ENCODE measurements around the gene TSPAN17. TPM values are rescaled to one million over a fixed set of nuclear protein-coding genes. Genes with fewer than 3 reads are reported as not detected.
A peak's percentile ranks its signal among the peaks of the same experiment; 100 is the strongest.

TSPAN17 gene
- total RNA-seq, 1 experiment from 2014 or later = 50.1 TPM

- H3K9me3 ChIP-seq (ENCODE audit: control insufficient read depth in 1 of 2, insufficient read depth in 1 of 2, low read depth in 1 of 2, low read length in 2 of 2) = no peaks in the 10 kb centered on the region
- ATAC-seq (no peak), DNase-seq (ENCODE audit: low read depth, low spot score) (no peak)
- H3K27ac ChIP-seq (ENCODE audit: low read depth, low read length) = no peak overlapping the region
- TF ChIP-seq CTCF (IDR thresholded peaks at IDR 0.05 in 2 of 3, conservative IDR thresholded peaks at IDR 0.05 in 1 of 3; ENCODE audit: borderline replicate concordance in 1 of 3, insufficient read depth in 1 of 3, low read depth in 2 of 3, low read length in 2 of 3) (0 out of 6 replicates have a peak, but pooled peaks of 1 of the 3 experiments have one; percentile 18), FOSL1 (IDR thresholded peaks at IDR 0.05; ENCODE audit: low read depth) (no peak)
- RAD21 ChIA-PET (ENCODE audit: low non-redundant PET in 1 of 2, low total read pairs in 2 of 2, uncharacterized antibody in 2 of 2, unreplicated experiment in 2 of 2) = no interaction called here
- no peak overlapping the region for H3K4me3 ChIP-seq (replicated peaks in 1 of 2; ENCODE audit: low read depth in 1 of 2, low read length in 2 of 2)
- no peaks in the 10 kb centered on the region; a peak in 1 of 4 replicates for H3K36me3 ChIP-seq (ENCODE audit: control insufficient read depth in 1 of 2, insufficient read depth in 2 of 2, low read length in 2 of 2)
- POLR2A ChIA-PET = no interaction called here
- H3K4me2 ChIP-seq (ENCODE audit: low read length) = no peak overlapping the region
- BruUV-seq (replicated peaks) = no TSS peak
- no peaks in the 10 kb centered on the region for H3K9me2 ChIP-seq (ENCODE audit: insufficient read depth)
- intact Hi-C loops (cut with micrococcal nuclease) = loop anchor here (10.0 kb wide), 1 partner anchor 653 kb away; the partner anchor contains the start of genes PRELID1 and RAB24
- no peak overlapping the region for H2AFZ ChIP-seq (ENCODE audit: low read depth, low read length, poor library complexity, severe bottlenecking)
- H3K4me1 ChIP-seq (ENCODE audit: control insufficient read depth in 1 of 2, insufficient read depth in 2 of 2, low read length in 2 of 2) = peaks cover 12 to 29% of the 10 kb centered on the region in 2 experiments; a peak in 3 of 4 replicates
- H3K9ac ChIP-seq (ENCODE audit: low read length) = no peak overlapping the region
- H3K79me2 ChIP-seq (ENCODE audit: insufficient read depth, low read length) = peaks cover 28% of the 10 kb centered on the region
- no peaks in the 10 kb centered on the region for H4K20me1 ChIP-seq (ENCODE audit: insufficient read depth)
- CTCF ChIA-PET = interaction anchor here (1.7 kb wide), 1 partner anchor 9 kb away, joined by 11 read pairs; no protein-coding TSS in a partner anchor
- no peaks in the 10 kb centered on the region for H3K27me3 ChIP-seq (ENCODE audit: insufficient read depth, low read length)
Measured at GRCh38 chr5:176651472-176651980, 4.2 kb downstream of the TSPAN17 start.

- no peak overlapping the region for H3K4me3 ChIP-seq (replicated peaks in 1 of 2; ENCODE audit: low read depth in 1 of 2, low read length in 2 of 2)
- intact Hi-C loops (cut with micrococcal nuclease) = loop anchor here (10.0 kb wide), 1 partner anchor 653 kb away; the partner anchor contains the start of genes PRELID1 and RAB24
- RAD21 ChIA-PET (ENCODE audit: low non-redundant PET in 1 of 2, low total read pairs in 2 of 2, uncharacterized antibody in 2 of 2, unreplicated experiment in 2 of 2) = no interaction called here
- no peaks in the 10 kb centered on the region for H3K27me3 ChIP-seq (ENCODE audit: insufficient read depth, low read length)
- no peak overlapping the region for H3K27ac ChIP-seq (ENCODE audit: low read depth, low read length)
- H4K20me1 ChIP-seq (ENCODE audit: insufficient read depth) = no peaks in the 10 kb centered on the region
- H3K4me2 ChIP-seq (ENCODE audit: low read length) = no peak overlapping the region
- H3K79me2 ChIP-seq (ENCODE audit: insufficient read depth, low read length) = peaks cover 28% of the 10 kb centered on the region
- H3K4me1 ChIP-seq (ENCODE audit: control insufficient read depth in 1 of 2, insufficient read depth in 2 of 2, low read length in 2 of 2) = peaks cover 11 to 24% of the 10 kb centered on the region in 2 experiments; a peak in 3 of 4 replicates
- H3K9me3 ChIP-seq (ENCODE audit: control insufficient read depth in 1 of 2, insufficient read depth in 1 of 2, low read depth in 1 of 2, low read length in 2 of 2) = no peaks in the 10 kb centered on the region
- H3K9me2 ChIP-seq (ENCODE audit: insufficient read depth) = no peaks in the 10 kb centered on the region
- no peaks in the 10 kb centered on the region; a peak in 1 of 4 replicates for H3K36me3 ChIP-seq (ENCODE audit: control insufficient read depth in 1 of 2, insufficient read depth in 2 of 2, low read length in 2 of 2)
- BruUV-seq (replicated peaks) = no TSS peak
- POLR2A ChIA-PET = no interaction called here
- DNase-seq (ENCODE audit: low read depth, low spot score) (no peak), ATAC-seq (no peak)
- CTCF ChIA-PET = interaction anchor here (1.7 kb wide), 1 partner anchor 9 kb away, joined by 11 read pairs; no protein-coding TSS in a partner anchor
- no peak overlapping the region for H3K9ac ChIP-seq (ENCODE audit: low read length)
- no peak overlapping the region for H2AFZ ChIP-seq (ENCODE audit: low read depth, low read length, poor library complexity, severe bottlenecking)
- no peak for TF ChIP-seq SIN3A (IDR thresholded peaks at IDR 0.05; ENCODE audit: low read depth)
- no peak for TF ChIP-seq CTCF (IDR thresholded peaks at IDR 0.05 in 2 of 3, conservative IDR thresholded peaks at IDR 0.05 in 1 of 3; ENCODE audit: borderline replicate concordance in 1 of 3, insufficient read depth in 1 of 3, low read depth in 2 of 3, low read length in 2 of 3)
- no peak for TF ChIP-seq TCF7L2 (IDR thresholded peaks at IDR 0.05; ENCODE audit: borderline replicate concordance, extremely low read depth, insufficient read depth, insufficient read length)
- TF ChIP-seq FOSL1 (IDR thresholded peaks at IDR 0.05; ENCODE audit: low read depth) = no peak
- no peak for TF ChIP-seq ZNF274 (IDR thresholded peaks at IDR 0.05; ENCODE audit: low read depth, low read length)
- no peak for TF ChIP-seq YY1 (IDR thresholded peaks at IDR 0.05; ENCODE audit: extremely low read depth, insufficient replicate concordance, low read depth, low read length)
- TF ChIP-seq EGR1 (IDR thresholded peaks at IDR 0.05; ENCODE audit: low read depth) = no peak
- TF ChIP-seq ZBTB33 (IDR thresholded peaks at IDR 0.05; ENCODE audit: extremely low read depth, insufficient replicate concordance, low read length) = no peak
- TF ChIP-seq SP1 (IDR thresholded peaks at IDR 0.05; ENCODE audit: low read depth) = no peak
- no peak for TF ChIP-seq CEBPB (IDR thresholded peaks at IDR 0.05; ENCODE audit: low read depth)
- no peak for TF ChIP-seq MAX (IDR thresholded peaks at IDR 0.05)
Measured at GRCh38 chr5:176652136-176652535, 4.9 kb downstream of the TSPAN17 start.

Data from HCT116 (cell line).